H1 (cell line): Measurements from ENCODE around the gene RPS6KC1. TPM values are rescaled to one million over a fixed set of nuclear protein-coding genes. Genes with fewer than 3 reads are reported as not detected.

Source experiments
- CTCF ChIA-PET: fragments of 300-600 bp; sonication (Branson Sonifier 250); formaldehyde crosslinking; loops from one replicate; lab custom pipeline; 2021; ENCODE audit not compliant: partially characterized antibody; lab: Charles Lee
- POLR2A ChIA-PET: fragments of 300-600 bp; sonication (Branson Sonifier 250); formaldehyde crosslinking; loops from one replicate; lab custom pipeline; 2021; ENCODE audit warnings: inconsistent platforms; ENCODE audit not compliant: partially characterized antibody; lab: Charles Lee
- DNase-seq, 2 experiments: peaks; one replicate each; pipeline versions ENCODE4 v3.0.0 to v3.0.0-alpha.2; 2010 to 2022; ENCODE audit warnings: low spot score in 2 of 2, low read depth in 1 of 2, mixed read lengths in 1 of 2
- FAIRE-seq: peaks from 2 replicates; lab custom pipeline; 2011; peaks lifted over from hg19 to GRCh38; lab: Jason Lieb, UNC
- H2AFZ ChIP-seq: 2 replicates; pipeline ENCODE4 v1.8.1; 2012; ENCODE audit warnings: low read length, inconsistent platforms
- H2AK5ac ChIP-seq: 2 replicates; pipeline ENCODE4 v1.6.1; 2013; ENCODE audit warnings: low read depth, low read length
- H2BK120ac ChIP-seq: replicated peaks from 2 replicates; pipeline ENCODE3; 2013; ENCODE audit warnings: low read depth, low read length, inconsistent platforms
- H2BK12ac ChIP-seq: 2 replicates; pipeline ENCODE4 v1.6.1; 2013; ENCODE audit warnings: low read depth, low read length
- H2BK15ac ChIP-seq: 2 replicates; pipeline ENCODE4 v1.6.1; 2013; ENCODE audit warnings: low read length
- H2BK20ac ChIP-seq: 2 replicates; pipeline ENCODE4 v1.6.1; 2013; ENCODE audit warnings: low read length
- H2BK5ac ChIP-seq: 2 replicates; pipeline ENCODE4 v1.6.1; 2013; ENCODE audit warnings: low read depth, low read length
- H3K14ac ChIP-seq: 2 replicates; pipeline ENCODE4 v1.6.1; 2013; ENCODE audit warnings: inconsistent platforms; ENCODE audit not compliant: insufficient read length
- H3K18ac ChIP-seq: 2 replicates; pipeline ENCODE4 v1.6.1; 2013; ENCODE audit warnings: low read length; ENCODE audit errors: extremely low read depth
- H3K23ac ChIP-seq: 2 replicates; pipeline ENCODE4 v1.6.1; 2013; ENCODE audit warnings: inconsistent platforms; ENCODE audit not compliant: insufficient read length
- H3K23me2 ChIP-seq: 2 replicates; pipeline ENCODE4 v1.6.1; 2013; ENCODE audit warnings: low read depth, low read length
- H3K27ac ChIP-seq: 2 replicates; pipeline ENCODE4 v1.6.1; 2011; ENCODE audit warnings: low read depth, low read length, inconsistent platforms
- H3K27me3 ChIP-seq, 4 experiments: replicated peaks in 1 of 4; 1 replicate in 1 of 4; 2 replicates in 3 of 4; pipeline versions ENCODE4 v1.6.1 to v1.8.1; 2011 to 2013; ENCODE audit warnings: low read length in 3 of 4, mild to moderate bottlenecking in 3 of 4, inconsistent platforms in 2 of 4, mixed read lengths in 2 of 4, moderate library complexity in 1 of 4; ENCODE audit not compliant: control insufficient read depth in 3 of 4, insufficient read depth in 3 of 4; ENCODE audit errors: extremely low read depth in 1 of 4
- H3K36me3 ChIP-seq, 4 experiments: 2 replicates each; pipeline versions ENCODE4 v1.6.1 to v1.8.1; 2011 to 2013; ENCODE audit warnings: mild to moderate bottlenecking in 4 of 4, low read length in 3 of 4, moderate library complexity in 2 of 4, control low read depth in 1 of 4, inconsistent platforms in 1 of 4; ENCODE audit not compliant: insufficient read depth in 4 of 4, control insufficient read depth in 2 of 4
- H3K4ac ChIP-seq: replicated peaks from 2 replicates; pipeline ENCODE3; 2013; ENCODE audit warnings: low read length, low read depth, mixed read lengths, inconsistent platforms; ENCODE audit not compliant: insufficient read length
- H3K4me1 ChIP-seq, 4 experiments: replicated peaks in 1 of 4; 1 replicate in 1 of 4; 2 replicates in 3 of 4; pipeline versions ENCODE4 v1.6.1 to v1.8.1; 2011 to 2013; ENCODE audit warnings: low read length in 3 of 4, inconsistent platforms in 2 of 4, mixed read lengths in 1 of 4; ENCODE audit not compliant: insufficient read depth in 4 of 4, control insufficient read depth in 3 of 4
- H3K4me2 ChIP-seq, 2 experiments: 2 replicates each; pipeline versions ENCODE4 v1.6.1 to v1.8.1; 2011 to 2013; ENCODE audit warnings: low read depth in 2 of 2, low read length in 2 of 2, control low read depth in 1 of 2, inconsistent platforms in 1 of 2, mild to moderate bottlenecking in 1 of 2; ENCODE audit not compliant: insufficient read depth in 1 of 2
- H3K4me3 ChIP-seq, 4 experiments: fragments of 200-600, 300-600 bp in 1 of 4; sonication (generic), shearing (Covaris generic), sonication (Bioruptor Twin) in 1 of 4; 2 replicates each; pipeline versions ENCODE4 v1.5.1 to v1.8.1; 2011 to 2016; ENCODE audit warnings: low read length in 4 of 4, low read depth in 3 of 4, control low read depth in 2 of 4, inconsistent platforms in 2 of 4, mild to moderate bottlenecking in 2 of 4, mixed read lengths in 1 of 4, moderate library complexity in 1 of 4; ENCODE audit not compliant: insufficient read depth in 2 of 4; ENCODE audit errors: extremely low read depth in 1 of 4
- H3K56ac ChIP-seq: replicated peaks from 2 replicates; pipeline ENCODE3; 2013; ENCODE audit warnings: low read depth, mild to moderate bottlenecking, mixed read lengths, low read length, inconsistent platforms; ENCODE audit not compliant: insufficient read length
- H3K79me1 ChIP-seq: 2 replicates; pipeline ENCODE4 v1.6.1; 2013; ENCODE audit warnings: low read depth, low read length, control low read depth
- H3K79me2 ChIP-seq, 2 experiments: 2 replicates each; pipeline versions ENCODE4 v1.6.1 to v1.8.1; 2012 to 2013; ENCODE audit warnings: low read length in 2 of 2, mild to moderate bottlenecking in 2 of 2, inconsistent platforms in 1 of 2; ENCODE audit not compliant: insufficient read depth in 2 of 2, control insufficient read depth in 1 of 2
- H3K9ac ChIP-seq, 4 experiments: replicated peaks in 1 of 4; 1 replicate in 1 of 4; 2 replicates in 3 of 4; pipeline versions ENCODE4 v1.6.1 to v1.8.1; 2011 to 2013; ENCODE audit warnings: low read depth in 3 of 4, low read length in 3 of 4, control low read depth in 2 of 4, mild to moderate bottlenecking in 2 of 4, moderate library complexity in 2 of 4, inconsistent platforms in 1 of 4; ENCODE audit errors: extremely low read depth in 1 of 4
- H3K9me3 ChIP-seq, 2 experiments: 2 replicates each; pipeline versions ENCODE4 v1.6.1 to v1.8.1; 2012 to 2013; ENCODE audit warnings: mild to moderate bottlenecking in 2 of 2, moderate library complexity in 2 of 2, control low read depth in 1 of 2, inconsistent platforms in 1 of 2, low read depth in 1 of 2, low read length in 1 of 2, mixed read lengths in 1 of 2; ENCODE audit not compliant: insufficient read depth in 2 of 2
- H4K20me1 ChIP-seq, 2 experiments: replicated peaks in 1 of 2; 2 replicates each; pipeline versions ENCODE3 to v1.8.1; 2011 to 2013; ENCODE audit warnings: inconsistent platforms in 2 of 2, low read length in 2 of 2, mild to moderate bottlenecking in 1 of 2; ENCODE audit not compliant: insufficient read depth in 2 of 2, control insufficient read depth in 1 of 2
- H4K5ac ChIP-seq: 2 replicates; pipeline ENCODE4 v1.6.1; 2013; ENCODE audit warnings: low read length, low read depth, mixed read lengths, inconsistent platforms; ENCODE audit not compliant: insufficient read length
- H4K8ac ChIP-seq: 2 replicates; pipeline ENCODE4 v1.8.0; 2013; ENCODE audit warnings: mild to moderate bottlenecking, moderate library complexity, low read length, inconsistent platforms; ENCODE audit not compliant: insufficient read depth; ENCODE audit errors: extremely low read depth
- H4K91ac ChIP-seq: replicated peaks from 2 replicates; pipeline ENCODE3; 2013; ENCODE audit warnings: low read length, mixed read lengths, inconsistent platforms; ENCODE audit not compliant: insufficient read length
- PHF8 ChIP-seq: fragments of 200-600 bp; sonication (generic); conservative IDR thresholded peaks from 2 replicates; pipeline ENCODE4 v1.7.1; 2012; ENCODE audit warnings: low read depth, mild to moderate bottlenecking, inconsistent platforms, low read length, moderate library complexity
- POU5F1 ChIP-seq: IDR thresholded peaks from 2 replicates; pipeline ENCODE4 v1.6.1; 2011; ENCODE audit warnings: low read depth, mild to moderate bottlenecking, low read length, moderate library complexity
- ZNF274 ChIP-seq: IDR thresholded peaks from 2 replicates; pipeline ENCODE4 v1.7.0; 2012; ENCODE audit warnings: low read length, borderline replicate concordance; ENCODE audit errors: extremely low read depth
- WGBS, 2 experiments: shearing (Covaris generic) in 1 of 2; methylation state at CpG; one replicate each; pipeline versions ENCODE4 v1.1.6 to v1.1.7; 2013 to 2015; ENCODE audit warnings: low lambda C conversion rate in 2 of 2, mixed read lengths in 2 of 2, inconsistent platforms in 1 of 2, low coverage in 1 of 2, missing lambda C conversion rate in 1 of 2; ENCODE audit not compliant: insufficient replicate concordance in 2 of 2, insufficient coverage in 1 of 2, insufficient read length in 1 of 2; ENCODE audit errors: extremely low coverage in 1 of 2, missing lambda C conversion rate in 1 of 2; 5-methylcytosine and 5-hydroxymethylcytosine counted together
- polyA plus RNA-seq, 7 experiments: library from polyadenylated mRNA; depleted of rRNA in 3 of 7; stranded (reverse) in 5 of 7; unstranded in 2 of 7; fragments of >200 nt in 5 of 7; fragments of 200-250 nt in 2 of 7; gene quantifications; 1 replicate in 5 of 7; 2 replicates in 1 of 7; 4 replicates in 1 of 7; pipeline versions ENCODE4 v1.2.1 to v1.2.3, GENCODE V29; 2011 to 2013; ENCODE audit warnings: missing spikeins in 2 of 7, mixed read lengths in 2 of 7
- total RNA-seq: library from RNA; stranded (reverse); fragmentation: NEBNext Ultra II Directional; extraction: Animal tissue kit (Norgen Biotek cat#: 25700); gene quantifications from 2 replicates; pipeline ENCODE4 v1.2.1, GENCODE V29; 2021
- TF ChIP-seq, protein P1 (sequence below), 3 experiments: IDR thresholded peaks; 1 replicate in 2 of 3; 2 replicates in 1 of 3; pipeline versions ENCODE4 v1.5.1 to v1.6.1; 2011; ENCODE audit warnings: low read length in 3 of 3, mild to moderate bottlenecking in 3 of 3, inconsistent platforms in 2 of 3, low read depth in 1 of 3, moderate library complexity in 1 of 3; ENCODE audit not compliant: insufficient read depth in 1 of 3; ENCODE audit errors: control extremely low read depth in 1 of 3

RPS6KC1 gene
- total and polyA plus RNA-seq, 2 of the 8 experiments (the other 6 are each of a cell fraction or from before 2014, with no cell fraction given) = 4.9 to 17.6 TPM

DNA sequence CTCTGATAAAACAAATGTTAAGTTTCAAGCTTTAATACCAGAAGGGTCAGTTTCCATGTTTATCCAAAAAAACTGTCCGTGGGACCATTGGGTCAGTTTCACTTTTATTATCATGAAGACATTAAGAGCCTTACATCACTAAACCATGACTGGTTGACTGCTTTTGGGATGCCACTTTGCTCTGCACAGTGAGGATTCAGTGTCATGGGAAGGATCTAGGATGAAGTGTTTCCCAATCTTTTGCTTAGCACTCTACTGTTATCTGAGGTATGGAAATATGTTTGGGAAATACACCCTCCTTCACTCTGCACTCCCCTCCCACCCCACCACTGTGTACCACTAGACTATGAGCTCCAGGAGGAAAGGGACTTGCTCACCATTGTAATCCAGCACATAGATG, 16.3 kb downstream of the RPS6KC1 start:
- H4K91ac ChIP-seq = no peak overlapping the region
- H3K27me3 ChIP-seq = no peaks in the 10 kb centered on the region
- H3K23ac ChIP-seq = no peak overlapping the region
- no peak overlapping the region for H4K8ac ChIP-seq
- no peak overlapping the region for H2BK15ac ChIP-seq
- CTCF ChIA-PET = interaction anchor here (0.6 kb wide), 1 partner anchor 61 kb away, joined by 3 read pairs; no protein-coding TSS in a partner anchor
- H2AK5ac ChIP-seq = no peak overlapping the region
- no peak overlapping the region for H2BK12ac ChIP-seq
- no peak overlapping the region for H2BK20ac ChIP-seq
- no peak overlapping the region for H2BK5ac ChIP-seq
- H3K9me3 ChIP-seq = no peaks in the 10 kb centered on the region
- H3K4me3 ChIP-seq = no peak overlapping the region
- peaks cover 0 to 12% of the 10 kb centered on the region in 2 experiments; a peak in 1 of 4 replicates for H3K79me2 ChIP-seq
- no peak overlapping the region for H3K4me2 ChIP-seq
- H4K20me1 ChIP-seq = no peaks in the 10 kb centered on the region
- H3K9ac ChIP-seq = no peak overlapping the region
- no peak for DNase-seq
- H3K14ac ChIP-seq = no peak overlapping the region
- H2AFZ ChIP-seq = no peak overlapping the region
- TF ChIP-seq PHF8 = no peak
- no peak for TF ChIP-seq ZNF274
- no peak for TF ChIP-seq POU5F1
- TF ChIP-seq, protein P1, sequence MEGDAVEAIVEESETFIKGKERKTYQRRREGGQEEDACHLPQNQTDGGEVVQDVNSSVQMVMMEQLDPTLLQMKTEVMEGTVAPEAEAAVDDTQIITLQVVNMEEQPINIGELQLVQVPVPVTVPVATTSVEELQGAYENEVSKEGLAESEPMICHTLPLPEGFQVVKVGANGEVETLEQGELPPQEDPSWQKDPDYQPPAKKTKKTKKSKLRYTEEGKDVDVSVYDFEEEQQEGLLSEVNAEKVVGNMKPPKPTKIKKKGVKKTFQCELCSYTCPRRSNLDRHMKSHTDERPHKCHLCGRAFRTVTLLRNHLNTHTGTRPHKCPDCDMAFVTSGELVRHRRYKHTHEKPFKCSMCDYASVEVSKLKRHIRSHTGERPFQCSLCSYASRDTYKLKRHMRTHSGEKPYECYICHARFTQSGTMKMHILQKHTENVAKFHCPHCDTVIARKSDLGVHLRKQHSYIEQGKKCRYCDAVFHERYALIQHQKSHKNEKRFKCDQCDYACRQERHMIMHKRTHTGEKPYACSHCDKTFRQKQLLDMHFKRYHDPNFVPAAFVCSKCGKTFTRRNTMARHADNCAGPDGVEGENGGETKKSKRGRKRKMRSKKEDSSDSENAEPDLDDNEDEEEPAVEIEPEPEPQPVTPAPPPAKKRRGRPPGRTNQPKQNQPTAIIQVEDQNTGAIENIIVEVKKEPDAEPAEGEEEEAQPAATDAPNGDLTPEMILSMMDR (IDR thresholded peaks at IDR 0.05; ENCODE audit: control extremely low read depth in 1 of 3, insufficient read depth in 1 of 3, low read depth in 1 of 3, low read length in 3 of 3) = no peak
- no peak overlapping the region for H3K18ac ChIP-seq
- no peak overlapping the region for H3K27ac ChIP-seq
- no peak overlapping the region for H2BK120ac ChIP-seq
- POLR2A ChIA-PET = no interaction called here
- H3K4ac ChIP-seq = no peak overlapping the region
- FAIRE-seq = no peak
- no peaks in the 10 kb centered on the region for H3K36me3 ChIP-seq
- H3K4me1 ChIP-seq = no peaks in the 10 kb centered on the region; a peak in 2 of 7 replicates
- H3K23me2 ChIP-seq = no peaks in the 10 kb centered on the region
- no peak overlapping the region for H3K56ac ChIP-seq
- H3K79me1 ChIP-seq = peaks cover 3% of the 10 kb centered on the region; the same call in 1 of the 2 replicates
- WGBS, 2 experiments = 94% methylated on average over 1 of the region's 1 CpG; no CpG with 5 or more reads in 1 of the 2 experiments
- H4K5ac ChIP-seq = no peak overlapping the region
